Chondrocyte (in vitro differentiated cells): Measurements from ENCODE around the gene GPR146. TPM values are rescaled to one million over a fixed set of nuclear protein-coding genes. Genes with fewer than 3 reads are reported as not detected.
"Not testable (repeated sequence)": the region's sequence is repeated elsewhere in the genome, so short reads cannot be mapped to it uniquely, and the experiment has no call there.

ENCODE experiments used
- DNase-seq: peaks from one replicate; pipeline ENCODE4 v3.0.0; 2021; ENCODE audit warnings: mixed read lengths, low spot score
- H3K27ac Mint-ChIP-seq: one replicate; pipeline ENCODE4 v1.8.0; 2021; ENCODE audit warnings: mild to moderate bottlenecking, moderate library complexity, mixed read lengths; ENCODE audit not compliant: unreplicated experiment
- H3K27me3 Mint-ChIP-seq: 2 replicates; pipeline ENCODE4 v1.8.0; 2021; ENCODE audit warnings: low read depth, mixed read lengths
- H3K36me3 Mint-ChIP-seq: 2 replicates; pipeline ENCODE4 v1.8.0; 2021; ENCODE audit warnings: low read depth, mixed read lengths
- H3K4me1 Mint-ChIP-seq: 2 replicates; pipeline ENCODE4 v1.8.0; 2021; ENCODE audit warnings: low read depth, mild to moderate bottlenecking, mixed read lengths
- H3K4me3 Mint-ChIP-seq: one replicate; pipeline ENCODE4 v1.8.0; 2021; ENCODE audit warnings: mild to moderate bottlenecking, moderate library complexity, mixed read lengths; ENCODE audit not compliant: unreplicated experiment
- H3K9me3 Mint-ChIP-seq: 2 replicates; pipeline ENCODE4 v1.8.0; 2021; ENCODE audit warnings: low read depth, mixed read lengths
- CTCF ChIP-seq: fragments of 200-600 bp; sonication (generic); IDR thresholded peaks from 2 replicates; pipeline ENCODE4 v1.5.0; 2021; ENCODE audit warnings: antibody characterized with exemption, mild to moderate bottlenecking, moderate library complexity
- total RNA-seq: library from RNA; stranded (reverse); gene quantifications from 3 replicates; pipeline ENCODE4 v1.2.1, GENCODE V29; 2021

Gene GPR146
- total RNA-seq, 1 donor from 2014 or later, result 3.8 TPM

- Mint-ChIP-seq H3K36me3 (peaks cover 1% of the 10 kb centered on the region), H3K27ac (no peak overlapping the region), H3K4me1 (peaks cover 8% of the 10 kb centered on the region), H3K4me3 (no peak overlapping the region), H3K27me3 (no peaks in the 10 kb centered on the region), H3K9me3 (no peaks in the 10 kb centered on the region)
- no peak for DNase-seq
- TF ChIP-seq CTCF, result peak; percentile 29
These were observed 46.6 kb upstream of the GPR146 start for GRCh38 chr7:997404-998395.

GRCh38 chr7:999149-999879 is 45.0 kb upstream of the GPR146 start:
- Mint-ChIP-seq H3K9me3 (no peaks in the 10 kb centered on the region), H3K36me3 (peaks cover 1% of the 10 kb centered on the region), H3K27ac (peak overlapping the region; percentile 45), H3K4me1 (no peaks in the 10 kb centered on the region), H3K27me3 (no peaks in the 10 kb centered on the region), H3K4me3 (no peak overlapping the region)
- TF ChIP-seq CTCF, result no peak
- no peak for DNase-seq

- H3K4me3 Mint-ChIP-seq, result no peak overlapping the region
- H3K36me3 Mint-ChIP-seq, result peaks cover 1% of the 10 kb centered on the region
- no peaks in the 10 kb centered on the region for H3K27me3 Mint-ChIP-seq
- no peaks in the 10 kb centered on the region for H3K9me3 Mint-ChIP-seq
- no peak overlapping the region for H3K27ac Mint-ChIP-seq
- no peak for TF ChIP-seq CTCF
- DNase-seq, result no peak
- no peaks in the 10 kb centered on the region for H3K4me1 Mint-ChIP-seq
These were observed 44.1 kb upstream of the GPR146 start for GRCh38 chr7:999941-1000935.

GRCh38 chr7:1001069-1001770 is 43.1 kb upstream of the GPR146 start:
- not testable (repeated sequence) for DNase-seq, H3K9me3 Mint-ChIP-seq, H3K4me1 Mint-ChIP-seq, H3K27me3 Mint-ChIP-seq, H3K27ac Mint-ChIP-seq, H3K36me3 Mint-ChIP-seq, H3K4me3 Mint-ChIP-seq

GRCh38 chr7:1002026-1002425 is 42.3 kb upstream of the GPR146 start:
- DNase-seq, H3K9me3 Mint-ChIP-seq, H3K27me3 Mint-ChIP-seq, H3K4me3 Mint-ChIP-seq, H3K36me3 Mint-ChIP-seq, H3K27ac Mint-ChIP-seq, H3K4me1 Mint-ChIP-seq: not testable (repeated sequence)

GRCh38 chr7:1002445-1002844 is 41.9 kb upstream of the GPR146 start:
- H3K4me1 Mint-ChIP-seq, H3K4me3 Mint-ChIP-seq, H3K27me3 Mint-ChIP-seq: not testable (repeated sequence)

More at GRCh38 chr7:1002445-1002844, 41.9 kb upstream of the GPR146 start:
- not testable (repeated sequence) for DNase-seq, H3K27ac Mint-ChIP-seq, H3K36me3 Mint-ChIP-seq, H3K9me3 Mint-ChIP-seq
